IMR-90 (cell line): ENCODE measurements around the gene BTD. TPM values are rescaled to one million over a fixed set of nuclear protein-coding genes. Genes with fewer than 3 reads are reported as not detected.

Source experiments
- ATAC-seq: fragments of 200-7000 bp; cut with Tn5 transposase; 2 replicates; pipeline ENCODE4 v1.9.1; 2020; ENCODE audit warnings: low read depth, mild to moderate bottlenecking, moderate library complexity
- BruUV-seq: library from RNA; stranded (reverse); fragments of 400-500 nt; replicated peaks from 2 replicates; lab custom pipeline; 2021; lab: Mats Ljungman, UMichigan
- CTCF ChIA-PET: fragments of 300-600 bp; formaldehyde crosslinking; extraction: SDS; loops from one replicate; lab custom pipeline; 2021; ENCODE audit warnings: antibody characterized with exemption; lab: Yijun Ruan, JAX
- POLR2A ChIA-PET: fragments of 300-600 bp; sonication (Branson Sonifier 250); formaldehyde crosslinking; loops from one replicate; lab custom pipeline; 2022; ENCODE audit warnings: antibody characterized with exemption; ENCODE audit not compliant: unreplicated experiment; lab: Charles Lee
- DNase-seq: peaks from one replicate; pipeline ENCODE4 v3.0.0; 2013
- H2AFZ ChIP-seq: replicated peaks from 2 replicates; pipeline ENCODE3; 2013; ENCODE audit warnings: low read length, mild to moderate bottlenecking; ENCODE audit not compliant: poor library complexity
- H2AK5ac ChIP-seq: 2 replicates; pipeline ENCODE4 v1.6.1; 2013; ENCODE audit warnings: low read depth, low read length, inconsistent platforms
- H2AK9ac ChIP-seq: replicated peaks from 2 replicates; pipeline ENCODE3; 2013; ENCODE audit warnings: mild to moderate bottlenecking, low read depth, low read length, moderate library complexity; ENCODE audit not compliant: poor library complexity
- H2BK120ac ChIP-seq: 2 replicates; pipeline ENCODE4 v1.6.1; 2013; ENCODE audit warnings: low read depth, low read length, inconsistent platforms
- H2BK15ac ChIP-seq: 3 replicates; pipeline ENCODE4 v1.6.1; 2013; ENCODE audit warnings: low read depth, low read length, inconsistent platforms
- H2BK20ac ChIP-seq: 2 replicates; pipeline ENCODE4 v1.6.1; 2013; ENCODE audit warnings: low read depth, mild to moderate bottlenecking, inconsistent platforms, low read length, moderate library complexity
- H2BK5ac ChIP-seq: 2 replicates; pipeline ENCODE4 v1.6.1; 2013; ENCODE audit warnings: mild to moderate bottlenecking, low read depth, low read length, inconsistent platforms; ENCODE audit not compliant: poor library complexity, severe bottlenecking
- H3K14ac ChIP-seq: replicated peaks from 2 replicates; pipeline ENCODE4 v1.6.1; 2013; ENCODE audit warnings: low read depth, low read length, inconsistent platforms
- H3K18ac ChIP-seq: 2 replicates; pipeline ENCODE4 v1.6.1; 2013; ENCODE audit warnings: low read depth, low read length, control low read depth
- H3K23ac ChIP-seq: 2 replicates; pipeline ENCODE4 v1.6.1; 2013; ENCODE audit warnings: low read depth, low read length, inconsistent platforms
- H3K27ac ChIP-seq: 2 replicates; pipeline ENCODE4 v1.5.1; 2013; ENCODE audit warnings: mild to moderate bottlenecking, control low read depth, low read length; ENCODE audit not compliant: insufficient read depth
- H3K27me3 ChIP-seq: 2 replicates; pipeline ENCODE4 v1.6.1; 2013; ENCODE audit warnings: low read length; ENCODE audit not compliant: control insufficient read depth, insufficient read depth
- H3K36me3 ChIP-seq: 2 replicates; pipeline ENCODE4 v1.6.1; 2013; ENCODE audit warnings: low read length, mixed read lengths; ENCODE audit not compliant: control insufficient read depth, insufficient read depth
- H3K4ac ChIP-seq: 2 replicates; pipeline ENCODE4 v1.6.1; 2013; ENCODE audit warnings: low read depth, low read length, inconsistent platforms
- H3K4me1 ChIP-seq: 2 replicates; pipeline ENCODE4 v1.6.1; 2013; ENCODE audit warnings: low read length, mixed read lengths; ENCODE audit not compliant: control insufficient read depth, insufficient read depth
- H3K4me2 ChIP-seq: 2 replicates; pipeline ENCODE4 v1.6.1; 2013; ENCODE audit warnings: low read depth, mild to moderate bottlenecking, control low read depth, low read length, moderate library complexity
- H3K4me3 ChIP-seq: 2 replicates; pipeline ENCODE4 v1.5.1; 2013; ENCODE audit warnings: low read depth, mild to moderate bottlenecking, control low read depth, low read length, moderate library complexity; ENCODE audit not compliant: insufficient read depth
- H3K56ac ChIP-seq: 2 replicates; pipeline ENCODE4 v1.6.1; 2013; ENCODE audit warnings: low read length, inconsistent platforms; ENCODE audit not compliant: insufficient read depth; ENCODE audit errors: extremely low read depth
- H3K79me1 ChIP-seq, 2 experiments: 2 replicates each; pipeline ENCODE4 v1.6.1; 2013; ENCODE audit warnings: low read length in 2 of 2, inconsistent platforms in 1 of 2, low read depth in 1 of 2
- H3K9ac ChIP-seq: 2 replicates; pipeline ENCODE4 v1.6.1; 2013; ENCODE audit warnings: low read depth, low read length, control low read depth
- H3K9me1 ChIP-seq: 2 replicates; pipeline ENCODE4 v1.6.1; 2013; ENCODE audit warnings: low read length, inconsistent platforms; ENCODE audit not compliant: insufficient read depth
- H3K9me3 ChIP-seq: 2 replicates; pipeline ENCODE4 v1.6.1; 2013; ENCODE audit warnings: low read length; ENCODE audit not compliant: control insufficient read depth, insufficient read depth
- H4K20me1 ChIP-seq: 2 replicates; pipeline ENCODE4 v1.6.1; 2013; ENCODE audit warnings: low read length, inconsistent platforms; ENCODE audit not compliant: insufficient read depth
- H4K5ac ChIP-seq: 2 replicates; pipeline ENCODE4 v1.6.1; 2013; ENCODE audit warnings: mild to moderate bottlenecking, low read depth, low read length, control low read depth
- H4K8ac ChIP-seq, 2 experiments: 2 replicates each; pipeline ENCODE4 v1.6.1; 2013; ENCODE audit warnings: low read depth in 2 of 2, low read length in 2 of 2, control low read depth in 1 of 2, inconsistent platforms in 1 of 2
- H4K91ac ChIP-seq: 2 replicates; pipeline ENCODE4 v1.6.1; 2013; ENCODE audit warnings: low read depth, low read length, inconsistent platforms; ENCODE audit not compliant: insufficient read depth
- MAFK ChIP-seq: IDR thresholded peaks from 2 replicates; pipeline ENCODE4 v1.6.1; 2012; ENCODE audit warnings: low read depth, low read length, improper control_type of control experiment
- POLR2A ChIP-seq: IDR thresholded peaks from 2 replicates; pipeline ENCODE4 v1.6.1; 2012; ENCODE audit warnings: mild to moderate bottlenecking, low read depth, low read length
- RCOR1 ChIP-seq: IDR thresholded peaks from 2 replicates; pipeline ENCODE4 v1.6.1; 2012; ENCODE audit warnings: mild to moderate bottlenecking, low read length, improper control_type of control experiment; ENCODE audit not compliant: insufficient replicate concordance
- WGBS, 2 experiments: methylation state at CpG; one replicate each; pipeline versions ENCODE4 v1.1.5 to v1.1.7; 2013; ENCODE audit warnings: missing lambda C conversion rate in 2 of 2; ENCODE audit not compliant: insufficient read length in 1 of 2; ENCODE audit errors: extremely low coverage in 2 of 2; 5-methylcytosine and 5-hydroxymethylcytosine counted together
- dilution Hi-C: fragments of 300-500 bp; cut with HindIII; formaldehyde crosslinking; loops from one replicate; pipeline ENCODE4 v1.14.3; 2018; ENCODE audit warnings: low sequenced_read_pairs; ENCODE audit not compliant: unreplicated experiment
- in situ Hi-C: fragments of 300-500 bp; cut with MboI; formaldehyde crosslinking; loops from 3 replicates; pipeline ENCODE4 v1.14.3; 2019; ENCODE audit warnings: low sequenced_read_pairs, inconsistent platforms, mixed read lengths
- intact Hi-C: fragments of 100-400 bp; cut with micrococcal nuclease; formaldehyde crosslinking; loops from 2 replicates; pipeline ENCODE4 v1.10.0; 2022
- polyA plus RNA-seq, 3 experiments: library from polyadenylated mRNA; depleted of rRNA; stranded (reverse); fragments of >200 nt; gene quantifications; 2 replicates each; pipeline ENCODE4 v1.2.3, GENCODE V29; 2012; ENCODE audit warnings: low replicate concordance in 1 of 3
- total RNA-seq: library from RNA; depleted of rRNA; stranded (reverse); fragments of >200 nt; gene quantifications from 2 replicates; pipeline ENCODE4 v1.2.3, GENCODE V29; 2012
- TF ChIP-seq, protein P1 (sequence below): conservative IDR thresholded peaks from 2 replicates; pipeline ENCODE4 v1.5.1; 2012; ENCODE audit warnings: mild to moderate bottlenecking, low read depth, low read length, improper control_type of control experiment

BTD gene
- total and polyA plus RNA-seq, 2 of the 4 experiments (the other 2 are of a cell fraction), result 14.8 to 21.1 TPM

DNA sequence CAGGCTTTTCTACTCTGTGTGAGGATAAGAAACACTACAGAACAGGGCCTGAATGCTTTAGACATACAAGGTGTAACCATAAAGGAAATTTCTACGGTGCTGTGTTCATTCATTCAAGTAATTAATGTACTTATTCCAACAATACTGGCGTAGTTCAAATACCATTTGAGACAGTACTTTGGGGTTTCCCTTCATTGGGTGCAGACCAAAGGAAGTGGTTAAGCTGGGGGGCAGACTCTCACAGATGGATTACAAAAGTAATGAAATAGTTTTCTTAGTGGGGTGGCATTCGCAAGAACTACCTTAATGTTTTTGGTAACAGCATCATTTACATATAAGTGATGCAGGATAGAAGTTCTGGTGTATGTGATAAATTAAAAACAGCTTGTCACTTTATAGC lies 65.9 kb downstream of the BTD start:
- no CpG with 5 or more reads among the region's 3 CpGs for WGBS, 2 experiments

More for the DNA sequence above, 65.9 kb downstream of the BTD start:
- no peak overlapping the region for H4K91ac ChIP-seq
- no peak overlapping the region for H3K18ac ChIP-seq
- POLR2A ChIA-PET, result no interaction called here
- H3K27ac ChIP-seq, result no peak overlapping the region
- peaks cover 5 to 7% of the 10 kb centered on the region in 2 experiments; a peak in 2 of 4 replicates for H3K79me1 ChIP-seq
- no peaks in the 10 kb centered on the region for H3K4me1 ChIP-seq
- H2BK20ac ChIP-seq, result no peak overlapping the region
- in situ Hi-C loops (no loop called here), dilution Hi-C loops (no loop called here), intact Hi-C loops (no loop called here)
- no peak overlapping the region for H3K9ac ChIP-seq
- no peak overlapping the region for H4K8ac ChIP-seq
- TF ChIP-seq POLR2A, result no peak
- TF ChIP-seq MAFK, result no peak
- TF ChIP-seq, protein P1, sequence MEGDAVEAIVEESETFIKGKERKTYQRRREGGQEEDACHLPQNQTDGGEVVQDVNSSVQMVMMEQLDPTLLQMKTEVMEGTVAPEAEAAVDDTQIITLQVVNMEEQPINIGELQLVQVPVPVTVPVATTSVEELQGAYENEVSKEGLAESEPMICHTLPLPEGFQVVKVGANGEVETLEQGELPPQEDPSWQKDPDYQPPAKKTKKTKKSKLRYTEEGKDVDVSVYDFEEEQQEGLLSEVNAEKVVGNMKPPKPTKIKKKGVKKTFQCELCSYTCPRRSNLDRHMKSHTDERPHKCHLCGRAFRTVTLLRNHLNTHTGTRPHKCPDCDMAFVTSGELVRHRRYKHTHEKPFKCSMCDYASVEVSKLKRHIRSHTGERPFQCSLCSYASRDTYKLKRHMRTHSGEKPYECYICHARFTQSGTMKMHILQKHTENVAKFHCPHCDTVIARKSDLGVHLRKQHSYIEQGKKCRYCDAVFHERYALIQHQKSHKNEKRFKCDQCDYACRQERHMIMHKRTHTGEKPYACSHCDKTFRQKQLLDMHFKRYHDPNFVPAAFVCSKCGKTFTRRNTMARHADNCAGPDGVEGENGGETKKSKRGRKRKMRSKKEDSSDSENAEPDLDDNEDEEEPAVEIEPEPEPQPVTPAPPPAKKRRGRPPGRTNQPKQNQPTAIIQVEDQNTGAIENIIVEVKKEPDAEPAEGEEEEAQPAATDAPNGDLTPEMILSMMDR, result no peak
- TF ChIP-seq RCOR1, result no peak
- H3K27me3 ChIP-seq, result no peaks in the 10 kb centered on the region
- no peaks in the 10 kb centered on the region for H4K20me1 ChIP-seq
- no peak overlapping the region for H2AFZ ChIP-seq
- no peak overlapping the region for H3K23ac ChIP-seq
- CTCF ChIA-PET, result no interaction called here
- H3K36me3 ChIP-seq, result peaks cover 35% of the 10 kb centered on the region
- DNase-seq, result no peak
- H4K5ac ChIP-seq, result no peak overlapping the region
- H2AK9ac ChIP-seq, result no peak overlapping the region
- H3K56ac ChIP-seq, result no peak overlapping the region
- no peak overlapping the region for H3K4ac ChIP-seq
- no peak overlapping the region for H3K4me2 ChIP-seq
- H2BK120ac ChIP-seq, result no peak overlapping the region
- H3K4me3 ChIP-seq, result no peak overlapping the region
- H2AK5ac ChIP-seq, result no peak overlapping the region
- no peak for ATAC-seq
- no peaks in the 10 kb centered on the region for H3K9me3 ChIP-seq
- H2BK5ac ChIP-seq, result no peak overlapping the region
- no peak overlapping the region for H2BK15ac ChIP-seq
- no TSS peak for BruUV-seq
- H3K14ac ChIP-seq, result no peak overlapping the region
- H3K9me1 ChIP-seq, result no peaks in the 10 kb centered on the region; the same call in 1 of the 2 replicates
